A673 (cell line): Measurements from ENCODE around the gene ANKRD44.

Source experiments
- CTCF ChIP-seq: fragments of 300-800, 200-600 bp; sonication (generic); conservative IDR thresholded peaks from 2 replicates; pipeline ENCODE4 v1.5.1; 2017; ENCODE audit warnings: low read depth, mild to moderate bottlenecking, antibody characterized with exemption, low read length, moderate library complexity, mixed read lengths
- EZH2 ChIP-seq: fragments of 200-600 bp; sonication (generic); IDR thresholded peaks from 2 replicates; pipeline ENCODE4 v1.6.1; 2017; ENCODE audit warnings: borderline replicate concordance, low read depth, mild to moderate bottlenecking, mixed read lengths, antibody characterized with exemption, low read length; ENCODE audit not compliant: poor library complexity, severe bottlenecking

DNA sequence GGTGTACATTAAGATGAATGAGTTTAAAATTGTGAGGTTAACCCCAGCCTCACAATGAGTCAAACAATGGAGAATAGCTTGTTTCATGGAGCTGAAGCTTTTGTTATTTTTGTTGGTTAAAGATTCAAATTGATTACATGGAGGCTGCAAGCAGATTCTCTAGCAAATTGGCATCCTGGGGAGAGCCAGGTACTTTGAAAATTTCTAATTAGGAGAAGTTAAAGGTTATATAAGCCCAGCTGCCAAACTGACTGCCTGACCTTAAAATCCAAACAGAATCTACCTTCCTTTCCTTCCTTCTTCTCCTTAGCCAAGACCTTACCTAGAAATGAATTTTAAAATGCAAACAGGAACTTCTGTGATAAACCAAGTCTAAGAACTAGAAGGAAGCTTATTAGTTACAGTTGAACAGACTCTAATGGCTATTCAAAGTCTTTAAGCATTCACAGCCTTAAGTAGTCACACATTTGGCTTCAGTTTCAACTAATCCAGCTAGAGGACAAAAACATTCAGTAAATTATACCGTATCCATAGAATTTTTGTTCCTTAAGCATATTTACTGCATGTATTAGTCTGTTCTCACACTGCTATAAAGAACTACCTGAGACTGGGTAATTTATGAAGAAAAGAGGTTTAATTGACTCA, 352.6 kb downstream of the ANKRD44 start:
- TF ChIP-seq CTCF: no peak
- no peak for TF ChIP-seq EZH2
